DOHH2 (cell line): ENCODE data around the gene EHD3.
A peak's percentile ranks its signal among the peaks of the same experiment; 100 is the strongest.

Experiments used
- H3F3A ChIP-seq: fragments of 200-600 bp; sonication (generic), shearing (Covaris generic); 2 replicates; pipeline ENCODE4 v1.6.0; 2016; ENCODE audit warnings: antibody characterized with exemption, mild to moderate bottlenecking; ENCODE audit not compliant: control insufficient read depth, insufficient read depth
- H3K27ac ChIP-seq: fragments of 200-600 bp; sonication (generic); 2 replicates; pipeline ENCODE4 v1.5.1; 2014; ENCODE audit warnings: low read depth, mild to moderate bottlenecking, low read length, moderate library complexity
- H3K27me3 ChIP-seq: fragments of 200-600 bp; sonication (generic); 2 replicates; pipeline ENCODE4 v1.6.1; 2014; ENCODE audit warnings: mild to moderate bottlenecking, low read length, mixed read lengths; ENCODE audit not compliant: control insufficient read depth
- H3K36me3 ChIP-seq: fragments of 200-600 bp; sonication (generic); 2 replicates; pipeline ENCODE4 v1.6.1; 2014; ENCODE audit warnings: mild to moderate bottlenecking, low read length, moderate library complexity, mixed read lengths; ENCODE audit not compliant: control insufficient read depth
- H3K4me1 ChIP-seq: fragments of 200-600 bp; sonication (generic); 2 replicates; pipeline ENCODE4 v1.6.1; 2014; ENCODE audit warnings: mild to moderate bottlenecking, low read length, mixed read lengths; ENCODE audit not compliant: control insufficient read depth
- H3K4me2 ChIP-seq: fragments of 200-600 bp; sonication (generic); 2 replicates; pipeline ENCODE4 v1.6.0; 2014; ENCODE audit warnings: mild to moderate bottlenecking, low read length, moderate library complexity
- H3K4me3 ChIP-seq: fragments of 200-600 bp; sonication (generic); 2 replicates; pipeline ENCODE4 v1.5.1; 2014; ENCODE audit warnings: mild to moderate bottlenecking, low read length, mixed read lengths
- H3K79me2 ChIP-seq: fragments of 200-600 bp; sonication (generic); 2 replicates; pipeline ENCODE4 v1.6.1; 2014; ENCODE audit warnings: mild to moderate bottlenecking, low read length, mixed read lengths; ENCODE audit not compliant: control insufficient read depth
- H3K9me2 ChIP-seq: fragments of 200-600 bp; sonication (generic); replicated peaks from 2 replicates; pipeline ENCODE4 v1.6.1; 2014; ENCODE audit warnings: mild to moderate bottlenecking, low read length, mixed read lengths; ENCODE audit not compliant: control insufficient read depth
- H3K9me3 ChIP-seq: fragments of 200-600 bp; sonication (generic); 2 replicates; pipeline ENCODE4 v1.6.1; 2014; ENCODE audit warnings: antibody characterized with exemption, low read length, mixed read lengths; ENCODE audit not compliant: control insufficient read depth, insufficient read depth
- H4K20me1 ChIP-seq: fragments of 200-600 bp; sonication (generic); 2 replicates; pipeline ENCODE4 v1.6.0; 2014; ENCODE audit warnings: low read depth, mild to moderate bottlenecking, antibody characterized with exemption, low read length, moderate library complexity; ENCODE audit not compliant: control insufficient read depth, insufficient read depth
- EZH2phosphoT487 ChIP-seq: fragments of 200-600 bp; sonication (generic); IDR thresholded peaks from 2 replicates; pipeline ENCODE4 v1.6.1; 2017; ENCODE audit warnings: borderline replicate concordance, mild to moderate bottlenecking, antibody characterized with exemption, low read length, moderate library complexity, mixed read lengths
- TF ChIP-seq, protein P1 (sequence below): fragments of 200-600 bp; sonication (generic); IDR thresholded peaks from one replicate; pipeline ENCODE4 v1.5.1; 2014; ENCODE audit warnings: antibody characterized with exemption, mild to moderate bottlenecking, low read depth, low read length; ENCODE audit not compliant: poor library complexity, severe bottlenecking

Gene EHD3

DNA sequence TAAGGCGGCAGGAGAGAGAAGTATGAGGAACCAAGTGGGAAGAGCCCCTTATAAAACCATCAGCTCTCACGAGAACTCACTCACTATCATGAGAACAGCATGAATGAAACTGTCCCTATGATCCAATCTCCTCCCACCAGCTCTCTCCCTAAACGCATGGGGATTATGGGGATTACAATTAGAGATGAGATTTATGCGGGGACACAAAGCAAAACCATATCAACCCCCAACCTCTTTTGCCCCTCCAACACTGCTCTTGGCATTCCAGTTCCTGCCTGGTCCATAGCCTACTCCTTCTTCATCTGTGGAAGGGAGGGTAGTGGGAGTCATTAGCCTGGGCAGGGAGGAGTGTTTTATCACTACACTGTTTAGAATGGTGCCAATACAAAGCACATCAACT is 1.4 kb upstream of the EHD3 start:
- Histone ChIP-seq H3K36me3 (no peaks in the 10 kb centered on the region), H3K79me2 (no peaks in the 10 kb centered on the region), H3K27me3 (peaks cover 31% of the 10 kb centered on the region), H3K9me3 (no peaks in the 10 kb centered on the region), H3K27ac (no peak overlapping the region), H3K4me1 (peaks cover 13% of the 10 kb centered on the region), H3K9me2 (no peaks in the 10 kb centered on the region), H3K4me2 (no peak overlapping the region), H4K20me1 (no peaks in the 10 kb centered on the region), H3K4me3 (no peak overlapping the region), H3F3A (0 out of 2 replicates have a peak, but pooled peaks cover 2% of the 10 kb centered on the region)
- TF ChIP-seq EZH2phosphoT487, result no peak
- TF ChIP-seq, protein P1, sequence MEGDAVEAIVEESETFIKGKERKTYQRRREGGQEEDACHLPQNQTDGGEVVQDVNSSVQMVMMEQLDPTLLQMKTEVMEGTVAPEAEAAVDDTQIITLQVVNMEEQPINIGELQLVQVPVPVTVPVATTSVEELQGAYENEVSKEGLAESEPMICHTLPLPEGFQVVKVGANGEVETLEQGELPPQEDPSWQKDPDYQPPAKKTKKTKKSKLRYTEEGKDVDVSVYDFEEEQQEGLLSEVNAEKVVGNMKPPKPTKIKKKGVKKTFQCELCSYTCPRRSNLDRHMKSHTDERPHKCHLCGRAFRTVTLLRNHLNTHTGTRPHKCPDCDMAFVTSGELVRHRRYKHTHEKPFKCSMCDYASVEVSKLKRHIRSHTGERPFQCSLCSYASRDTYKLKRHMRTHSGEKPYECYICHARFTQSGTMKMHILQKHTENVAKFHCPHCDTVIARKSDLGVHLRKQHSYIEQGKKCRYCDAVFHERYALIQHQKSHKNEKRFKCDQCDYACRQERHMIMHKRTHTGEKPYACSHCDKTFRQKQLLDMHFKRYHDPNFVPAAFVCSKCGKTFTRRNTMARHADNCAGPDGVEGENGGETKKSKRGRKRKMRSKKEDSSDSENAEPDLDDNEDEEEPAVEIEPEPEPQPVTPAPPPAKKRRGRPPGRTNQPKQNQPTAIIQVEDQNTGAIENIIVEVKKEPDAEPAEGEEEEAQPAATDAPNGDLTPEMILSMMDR, result no peak

DNA sequence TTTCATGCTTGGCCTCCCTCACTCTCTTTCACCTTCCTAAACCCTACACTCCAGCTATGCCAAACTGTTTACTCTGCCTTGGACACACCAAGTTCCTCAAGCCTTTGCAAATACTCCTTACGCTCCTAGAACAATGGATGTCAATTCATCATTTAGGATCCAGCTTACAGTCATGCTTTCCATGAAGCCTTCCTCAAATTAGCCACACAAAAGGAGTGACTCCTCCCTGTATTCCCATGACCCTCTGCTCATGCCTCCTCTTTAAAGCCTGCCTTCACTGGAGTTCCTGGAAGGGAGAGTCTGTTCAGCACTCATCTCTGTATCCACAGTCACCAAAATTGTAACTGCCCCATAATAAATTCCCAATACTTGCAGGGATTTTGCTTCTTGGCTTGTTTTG is 721 bp upstream of the EHD3 start:
- Histone ChIP-seq H3F3A (0 out of 2 replicates have a peak, but pooled peaks cover 2% of the 10 kb centered on the region), H3K4me2 (peak overlapping the region; percentile 79), H3K4me1 (peaks cover 13% of the 10 kb centered on the region), H3K27ac (no peak overlapping the region), H3K9me2 (no peaks in the 10 kb centered on the region), H4K20me1 (no peaks in the 10 kb centered on the region), H3K79me2 (no peaks in the 10 kb centered on the region), H3K36me3 (no peaks in the 10 kb centered on the region), H3K9me3 (no peaks in the 10 kb centered on the region), H3K4me3 (peak overlapping the region; percentile 69), H3K27me3 (peaks cover 31% of the 10 kb centered on the region)
- TF ChIP-seq EZH2phosphoT487, result no peak
- TF ChIP-seq, protein P1, result no peak

- no peak for TF ChIP-seq EZH2phosphoT487
- TF ChIP-seq, protein P1, result no peak
- H3K27me3 ChIP-seq, result peaks cover 28% of the 10 kb centered on the region
- H3K9me2 ChIP-seq, result no peaks in the 10 kb centered on the region
- no peaks in the 10 kb centered on the region for H4K20me1 ChIP-seq
- no peaks in the 10 kb centered on the region for H3K79me2 ChIP-seq
- H3K27ac ChIP-seq, result no peak overlapping the region
- H3K9me3 ChIP-seq, result no peaks in the 10 kb centered on the region
- no peaks in the 10 kb centered on the region for H3K36me3 ChIP-seq
- H3K4me1 ChIP-seq, result peaks cover 13% of the 10 kb centered on the region
- 0 out of 2 replicates have a peak, but pooled peaks cover 2% of the 10 kb centered on the region for H3F3A ChIP-seq
- no peak overlapping the region for H3K4me3 ChIP-seq
- H3K4me2 ChIP-seq, result no peak overlapping the region
These were observed 941 bp downstream of the EHD3 start for GRCh38 chr2:31234683-31235503.
